ENCODE data around the gene CTTNBP2. TPM values are rescaled to one million over a fixed set of nuclear protein-coding genes. Genes with fewer than 3 reads are reported as not detected.

Gene CTTNBP2
- total and polyA plus RNA-seq, 2 of the 4 experiments (the other 2 are of a cell fraction): 6.6 to 11.3 TPM

GRCh38 chr7:117859246-117859812, 13.9 kb downstream of the CTTNBP2 start:
- H3K9me3 ChIP-seq (ENCODE audit: control insufficient read depth, insufficient read depth, low read length): no peaks in the 10 kb centered on the region
- ATAC-seq (ENCODE audit: low read depth) (no peak), DNase-seq (peak; percentile 41)
- H3K18ac ChIP-seq (ENCODE audit: low read depth, low read length): no peak overlapping the region
- H3K14ac ChIP-seq (replicated peaks; ENCODE audit: low read depth, low read length): no peak overlapping the region
- H3K4ac ChIP-seq (ENCODE audit: low read depth, low read length): no peak overlapping the region
- no peak for TF ChIP-seq POLR2A (IDR thresholded peaks at IDR 0.05; ENCODE audit: low read depth, low read length)
- TF ChIP-seq MAFK (IDR thresholded peaks at IDR 0.05; ENCODE audit: low read depth, low read length): peak; percentile 70
- TF ChIP-seq CEBPB (IDR thresholded peaks at IDR 0.05; ENCODE audit: low read depth, low read length): no peak
- TF ChIP-seq, protein P1, sequence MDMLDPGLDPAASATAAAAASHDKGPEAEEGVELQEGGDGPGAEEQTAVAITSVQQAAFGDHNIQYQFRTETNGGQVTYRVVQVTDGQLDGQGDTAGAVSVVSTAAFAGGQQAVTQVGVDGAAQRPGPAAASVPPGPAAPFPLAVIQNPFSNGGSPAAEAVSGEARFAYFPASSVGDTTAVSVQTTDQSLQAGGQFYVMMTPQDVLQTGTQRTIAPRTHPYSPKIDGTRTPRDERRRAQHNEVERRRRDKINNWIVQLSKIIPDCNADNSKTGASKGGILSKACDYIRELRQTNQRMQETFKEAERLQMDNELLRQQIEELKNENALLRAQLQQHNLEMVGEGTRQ (IDR thresholded peaks at IDR 0.05; ENCODE audit: low read depth, low read length): no peak
- no peak for TF ChIP-seq RFX5 (IDR thresholded peaks at IDR 0.05; ENCODE audit: low read depth, low read length)
- TF ChIP-seq MXI1 (IDR thresholded peaks at IDR 0.05; ENCODE audit: borderline replicate concordance, low read depth, low read length): no peak
- TF ChIP-seq NFE2L2 (IDR thresholded peaks at IDR 0.05; ENCODE audit: low read depth, low read length): no peak
- no peak for TF ChIP-seq RAD21 (IDR thresholded peaks at IDR 0.05; ENCODE audit: low read length)
- no peak overlapping the region for H4K5ac ChIP-seq (ENCODE audit: low read depth, low read length)
- BruUV-seq (replicated peaks): no TSS peak
- H3K27me3 ChIP-seq (ENCODE audit: control insufficient read depth, insufficient read depth, low read length): no peaks in the 10 kb centered on the region
- no peak overlapping the region for H3K23ac ChIP-seq (ENCODE audit: low read depth, low read length)
- no peak overlapping the region for H3K56ac ChIP-seq (ENCODE audit: extremely low read depth, insufficient read depth, low read length)
- H2BK20ac ChIP-seq (ENCODE audit: low read depth, low read length): no peak overlapping the region
- no peaks in the 10 kb centered on the region for H3K9me1 ChIP-seq (ENCODE audit: insufficient read depth, low read length)
- in situ Hi-C loops (cut with MboI; ENCODE audit: low sequenced_read_pairs) (no loop called here), dilution Hi-C loops (cut with HindIII; ENCODE audit: low sequenced_read_pairs, unreplicated experiment) (no loop called here), intact Hi-C loops (cut with micrococcal nuclease) (no loop called here)
- H2AFZ ChIP-seq (replicated peaks; ENCODE audit: low read length, poor library complexity): no peak overlapping the region
- peaks cover 3% of the 10 kb centered on the region; the same call in 1 of the 2 replicates for H3K36me3 ChIP-seq (ENCODE audit: control insufficient read depth, insufficient read depth, low read length)
- no peak overlapping the region for H3K4me2 ChIP-seq (ENCODE audit: low read depth, low read length)
- no peak overlapping the region for H2BK120ac ChIP-seq (ENCODE audit: low read depth, low read length)
- WGBS, 2 experiments (ENCODE audit: extremely low coverage in 2 of 2, insufficient read length in 1 of 2): no CpG with 5 or more reads among the region's 4 CpGs
- H4K8ac ChIP-seq (ENCODE audit: low read depth in 2 of 2, low read length in 2 of 2): no peak overlapping the region
- CTCF ChIA-PET: no interaction called here
- no peaks in the 10 kb centered on the region; the same call in 1 of the 2 replicates for H4K20me1 ChIP-seq (ENCODE audit: insufficient read depth, low read length)
- H2AK9ac ChIP-seq (replicated peaks; ENCODE audit: low read depth, low read length, poor library complexity): no peak overlapping the region
- no peak overlapping the region for H2AK5ac ChIP-seq (ENCODE audit: low read depth, low read length)
- H3K79me1 ChIP-seq (ENCODE audit: low read depth in 1 of 2, low read length in 2 of 2): peaks cover 4 to 5% of the 10 kb centered on the region in 2 experiments; a peak in 1 of 4 replicates
- H4K91ac ChIP-seq (ENCODE audit: insufficient read depth, low read depth, low read length): no peak overlapping the region
- H3K4me1 ChIP-seq (ENCODE audit: control insufficient read depth, insufficient read depth, low read length): no peaks in the 10 kb centered on the region; the same call in 1 of the 2 replicates
- H3K9ac ChIP-seq (ENCODE audit: low read depth, low read length): no peak overlapping the region
- H2BK15ac ChIP-seq (ENCODE audit: low read depth, low read length): no peak overlapping the region
- H3K27ac ChIP-seq (ENCODE audit: insufficient read depth, low read length): no peak overlapping the region
- H2BK5ac ChIP-seq (ENCODE audit: low read depth, low read length, poor library complexity, severe bottlenecking): no peak overlapping the region
- POLR2A ChIA-PET (ENCODE audit: unreplicated experiment): no interaction called here
- H3K4me3 ChIP-seq (ENCODE audit: insufficient read depth, low read depth, low read length): no peak overlapping the region
